Smooth muscle cell (in vitro differentiated cells): ENCODE results near the gene ZCWPW1. TPM values are rescaled to one million over a fixed set of nuclear protein-coding genes. Genes with fewer than 3 reads are reported as not detected.

ENCODE experiments used
- DNase-seq: peaks from one replicate; lab custom pipeline; 2025; ENCODE audit not compliant: unreplicated experiment; lab: John Stamatoyannopoulos, UW
- H2AFZ ChIP-seq: fragments of 200-600 bp; sonication (generic); 2 replicates; pipeline ENCODE4 v1.6.0; 2016; ENCODE audit warnings: antibody characterized with exemption, low read depth, mild to moderate bottlenecking
- H3F3A ChIP-seq: fragments of 200-600 bp; sonication (generic); 2 replicates; pipeline ENCODE4 v1.6.0; 2017; ENCODE audit warnings: antibody characterized with exemption, low read depth
- H3K27ac ChIP-seq: fragments of 200-600 bp; sonication (generic); 2 replicates; pipeline ENCODE4 v1.5.1; 2016; ENCODE audit warnings: low read depth, mild to moderate bottlenecking
- H3K27me3 ChIP-seq: fragments of 200-600 bp; sonication (generic); 2 replicates; pipeline ENCODE4 v1.6.1; 2016; ENCODE audit warnings: low read depth, mild to moderate bottlenecking
- H3K36me3 ChIP-seq: fragments of 200-600 bp; sonication (generic); 2 replicates; pipeline ENCODE4 v1.5.1; 2016; ENCODE audit warnings: low read depth
- H3K4me1 ChIP-seq: fragments of 200-600 bp; sonication (generic); 2 replicates; pipeline ENCODE4 v1.5.1; 2016; ENCODE audit warnings: low read depth
- H3K4me2 ChIP-seq: fragments of 200-600 bp; sonication (generic); 2 replicates; pipeline ENCODE4 v1.6.0; 2016; ENCODE audit warnings: mild to moderate bottlenecking
- H3K4me3 ChIP-seq: fragments of 200-600 bp; sonication (generic); 2 replicates; pipeline ENCODE4 v1.5.1; 2016; ENCODE audit warnings: mild to moderate bottlenecking
- H3K79me2 ChIP-seq: fragments of 200-600 bp; sonication (generic); 2 replicates; pipeline ENCODE4 v1.6.0; 2016; ENCODE audit warnings: low read depth, mild to moderate bottlenecking
- H3K9ac ChIP-seq: fragments of 200-600 bp; sonication (generic); 2 replicates; pipeline ENCODE4 v1.6.0; 2016; ENCODE audit warnings: low read depth
- H3K9me3 ChIP-seq: fragments of 200-600 bp; sonication (generic); replicated peaks from 2 replicates; pipeline ENCODE4 v1.5.1; 2016; ENCODE audit warnings: low read depth
- H4K20me1 ChIP-seq: fragments of 200-600 bp; sonication (generic); 2 replicates; pipeline ENCODE4 v1.6.0; 2016; ENCODE audit warnings: low read depth
- CTCF ChIP-seq: fragments of 200-600 bp; sonication (generic); IDR thresholded peaks from 2 replicates; pipeline ENCODE4 v1.5.1; 2017; ENCODE audit warnings: borderline replicate concordance, mild to moderate bottlenecking, antibody characterized with exemption; ENCODE audit not compliant: insufficient read depth, poor library complexity, severe bottlenecking
- WGBS: methylation state at CpG from one replicate; pipeline ENCODE4 v1.1.7; 2016; ENCODE audit warnings: low lambda C conversion rate; 5-methylcytosine and 5-hydroxymethylcytosine counted together
- polyA plus RNA-seq: library from polyadenylated mRNA; unstranded; fragments of >200 nt; fragmentation: Nextera tagmentation; extraction: Ambion mirVana; gene quantifications from 2 replicates; pipeline ENCODE4 v1.2.1, GENCODE V29; 2016
- total RNA-seq: library from RNA; depleted of rRNA; stranded (reverse); fragments of >200 nt; gene quantifications from 2 replicates; pipeline ENCODE4 v1.2.3, GENCODE V29; 2014

The ZCWPW1 gene
- total and polyA plus RNA-seq, 2 experiments from 2014 or later: 3.9 to 5.3 TPM

- no peak overlapping the region for H3K4me3 ChIP-seq
- no peak overlapping the region for H3K27ac ChIP-seq
- H3K79me2 ChIP-seq: peaks cover 38% of the 10 kb centered on the region
- 93% methylated on average over 21 of the region's 21 CpGs for whole genome bisulfite sequencing
- no peak for TF ChIP-seq CTCF
- H3K27me3 ChIP-seq: no peaks in the 10 kb centered on the region
- H3K4me2 ChIP-seq: no peak overlapping the region
- H3K4me1 ChIP-seq: peaks cover 27% of the 10 kb centered on the region
- H4K20me1 ChIP-seq: peaks cover 23% of the 10 kb centered on the region
- H3K9ac ChIP-seq: no peak overlapping the region
- no peaks in the 10 kb centered on the region for H3K9me3 ChIP-seq
- H2AFZ ChIP-seq: no peak overlapping the region
- no peaks in the 10 kb centered on the region for H3K36me3 ChIP-seq
- DNase-seq: no peak
- peaks cover 10% of the 10 kb centered on the region for H3F3A ChIP-seq
Measured at GRCh38 chr7:100432621-100433275, 4.2 kb upstream of the ZCWPW1 start.

- DNase-seq: no peak
- TF ChIP-seq CTCF: no peak
- Histone ChIP-seq H3K9ac (no peak overlapping the region), H3K4me3 (no peak overlapping the region), H3K27ac (no peak overlapping the region), H3K9me3 (no peaks in the 10 kb centered on the region), H2AFZ (no peak overlapping the region), H4K20me1 (peaks cover 23% of the 10 kb centered on the region), H3F3A (peaks cover 10% of the 10 kb centered on the region), H3K36me3 (no peaks in the 10 kb centered on the region), H3K27me3 (no peaks in the 10 kb centered on the region), H3K4me1 (peaks cover 27% of the 10 kb centered on the region), H3K79me2 (peaks cover 38% of the 10 kb centered on the region), H3K4me2 (peak overlapping the region; percentile 85)
- 94% methylated on average over 4 of the region's 4 CpGs for WGBS
Measured at GRCh38 chr7:100432053-100432452, 3.5 kb upstream of the ZCWPW1 start.

- WGBS: 98% methylated on average over 23 of the region's 23 CpGs
Measured at GRCh38 chr7:100431286-100431735, 2.8 kb upstream of the ZCWPW1 start.

More at GRCh38 chr7:100431286-100431735, 2.8 kb upstream of the ZCWPW1 start:
- no peak overlapping the region for H3K27ac ChIP-seq
- no peak overlapping the region for H2AFZ ChIP-seq
- H3K9ac ChIP-seq: no peak overlapping the region
- H3K79me2 ChIP-seq: peaks cover 38% of the 10 kb centered on the region
- peaks cover 23% of the 10 kb centered on the region for H4K20me1 ChIP-seq
- no peak for DNase-seq
- no peaks in the 10 kb centered on the region for H3K27me3 ChIP-seq
- peaks cover 10% of the 10 kb centered on the region for H3F3A ChIP-seq
- peaks cover 27% of the 10 kb centered on the region for H3K4me1 ChIP-seq
- no peak for TF ChIP-seq CTCF
- H3K4me2 ChIP-seq: peak overlapping the region; percentile 85
- no peaks in the 10 kb centered on the region for H3K36me3 ChIP-seq
- no peak overlapping the region for H3K4me3 ChIP-seq
- no peaks in the 10 kb centered on the region for H3K9me3 ChIP-seq
